KG1 (cell line): Measurements from ENCODE around the gene MSL1.
"Not testable (repeated sequence)": the region's sequence is repeated elsewhere in the genome, so short reads cannot be mapped to it uniquely, and the experiment has no call there.

ENCODE experiments used
- DNase-seq: peaks from one replicate; lab custom pipeline; 2025; lab: John Stamatoyannopoulos, UW

Gene MSL1

GRCh38 chr17:40124279-40125141, 2.7 kb downstream of the MSL1 start:
- DNase-seq: no peak

GRCh38 chr17:40129498-40129897, 7.7 kb downstream of the MSL1 start:
- no peak for DNase-seq

GRCh38 chr17:40130352-40131042, 8.7 kb downstream of the MSL1 start:
- DNase-seq: no peak

GRCh38 chr17:40134184-40134583, 12.4 kb downstream of the MSL1 start:
- no peak for DNase-seq

- DNase-seq: no peak
These were observed 14.0 kb downstream of the MSL1 start for GRCh38 chr17:40135817-40136216.

GRCh38 chr17:40139566-40140058, 17.8 kb downstream of the MSL1 start:
- DNase-seq: peak; percentile 69

- DNase-seq: not testable (repeated sequence)
These were observed 21.4 kb downstream of the MSL1 start for GRCh38 chr17:40143166-40143565.

- DNase-seq: no peak
These were observed 23.7 kb downstream of the MSL1 start for GRCh38 chr17:40145476-40145875.

GRCh38 chr17:40148527-40148926, 26.8 kb downstream of the MSL1 start:
- no peak for DNase-seq

- DNase-seq: no peak
These were observed 28.5 kb downstream of the MSL1 start for GRCh38 chr17:40150276-40150675.

GRCh38 chr17:40151414-40151963, 29.7 kb downstream of the MSL1 start:
- DNase-seq: no peak

- no peak for DNase-seq
These were observed 31.9 kb downstream of the MSL1 start for GRCh38 chr17:40153603-40154236.

- DNase-seq: no peak
These were observed 36.2 kb downstream of the MSL1 start for GRCh38 chr17:40157973-40158372.

- DNase-seq: no peak
These were observed 36.8 kb downstream of the MSL1 start for GRCh38 chr17:40158438-40159013.

GRCh38 chr17:40159456-40159855, 37.7 kb downstream of the MSL1 start:
- no peak for DNase-seq

- DNase-seq: no peak
These were observed 46.0 kb downstream of the MSL1 start for GRCh38 chr17:40167685-40168261.

GRCh38 chr17:40168262-40168832, 46.6 kb downstream of the MSL1 start:
- peak; percentile 33 for DNase-seq

GRCh38 chr17:40170325-40170724, 48.6 kb downstream of the MSL1 start:
- no peak for DNase-seq

- no peak for DNase-seq
These were observed 50.0 kb downstream of the MSL1 start for GRCh38 chr17:40171750-40172149.

- no peak for DNase-seq
These were observed 51.5 kb downstream of the MSL1 start for GRCh38 chr17:40173091-40173777.

GRCh38 chr17:40173778-40174135, 52.0 kb downstream of the MSL1 start:
- DNase-seq: no peak
